Gastrocnemius medialis (tissue), 4 donors: Measurements from ENCODE around the gene MFSD11.

Experiments used
- POLR2A ChIP-seq, 2 donors: fragments of 450-650 bp; IDR thresholded peaks; one replicate each; pipeline ENCODE4 v1.6.1; 2017; ENCODE audit warnings: antibody characterized with exemption in 2 of 2, mild to moderate bottlenecking in 2 of 2, moderate library complexity in 2 of 2
- TF ChIP-seq, protein P1 (sequence below), 5 experiments: fragments of 450-650 bp in 3 of 5; fragments of 200-600 bp in 2 of 5; sonication (generic) in 2 of 5; IDR thresholded peaks in 4 of 5; conservative IDR thresholded peaks in 1 of 5; 1 replicate in 4 of 5; 2 replicates in 1 of 5; pipeline ENCODE4 v1.5.1; 2016 to 2019; ENCODE audit warnings: antibody characterized with exemption in 5 of 5, mild to moderate bottlenecking in 3 of 5, moderate library complexity in 3 of 5

DNA sequence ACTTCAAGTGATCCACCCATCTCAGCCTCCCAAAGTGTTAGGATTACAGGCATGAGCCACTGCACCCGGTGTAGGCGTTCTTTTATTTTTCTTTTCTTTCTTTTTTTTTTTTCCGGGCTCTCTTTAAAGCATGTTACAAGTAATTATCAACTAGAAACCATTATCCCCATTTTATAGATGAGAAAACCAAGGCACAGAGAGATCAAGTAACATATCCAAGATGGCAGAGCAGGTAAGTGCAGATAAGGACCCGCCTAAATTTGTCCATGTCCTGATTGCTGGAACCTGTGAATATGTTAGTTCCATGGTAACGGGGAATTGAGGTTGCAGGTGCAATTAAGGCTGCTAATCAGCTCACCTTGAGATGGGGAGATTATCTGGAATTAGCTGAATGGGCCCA lies 54.4 kb downstream of the MFSD11 start:
- no peak for TF ChIP-seq POLR2A (IDR thresholded peaks at IDR 0.05)
- TF ChIP-seq, protein P1, sequence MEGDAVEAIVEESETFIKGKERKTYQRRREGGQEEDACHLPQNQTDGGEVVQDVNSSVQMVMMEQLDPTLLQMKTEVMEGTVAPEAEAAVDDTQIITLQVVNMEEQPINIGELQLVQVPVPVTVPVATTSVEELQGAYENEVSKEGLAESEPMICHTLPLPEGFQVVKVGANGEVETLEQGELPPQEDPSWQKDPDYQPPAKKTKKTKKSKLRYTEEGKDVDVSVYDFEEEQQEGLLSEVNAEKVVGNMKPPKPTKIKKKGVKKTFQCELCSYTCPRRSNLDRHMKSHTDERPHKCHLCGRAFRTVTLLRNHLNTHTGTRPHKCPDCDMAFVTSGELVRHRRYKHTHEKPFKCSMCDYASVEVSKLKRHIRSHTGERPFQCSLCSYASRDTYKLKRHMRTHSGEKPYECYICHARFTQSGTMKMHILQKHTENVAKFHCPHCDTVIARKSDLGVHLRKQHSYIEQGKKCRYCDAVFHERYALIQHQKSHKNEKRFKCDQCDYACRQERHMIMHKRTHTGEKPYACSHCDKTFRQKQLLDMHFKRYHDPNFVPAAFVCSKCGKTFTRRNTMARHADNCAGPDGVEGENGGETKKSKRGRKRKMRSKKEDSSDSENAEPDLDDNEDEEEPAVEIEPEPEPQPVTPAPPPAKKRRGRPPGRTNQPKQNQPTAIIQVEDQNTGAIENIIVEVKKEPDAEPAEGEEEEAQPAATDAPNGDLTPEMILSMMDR (IDR thresholded peaks at IDR 0.05 in 4 of 5, conservative IDR thresholded peaks at IDR 0.05 in 1 of 5), result no peak
